K562 (cell line): ENCODE data around the gene TRIM62. TPM values are rescaled to one million over a fixed set of nuclear protein-coding genes. Genes with fewer than 3 reads are reported as not detected.

Experiments
- ATAC-seq: fragments of 200-7000 bp; cut with Tn5 transposase; 3 replicates; pipeline ENCODE4 v1.9.1; 2020; ENCODE audit warnings: moderate library complexity
- BruUV-seq: library from RNA; stranded (reverse); fragments of 400-500 nt; replicated peaks from 2 replicates; lab custom pipeline; 2021; lab: Mats Ljungman, UMichigan
- CTCF ChIA-PET: fragments of 300-600 bp; formaldehyde crosslinking; extraction: SDS; loops from one replicate; lab custom pipeline; 2021; ENCODE audit warnings: low intra/inter-chr PET ratio; lab: Yijun Ruan, JAX
- POLR2A ChIA-PET: fragments of 300-600, 350-650 bp; sonication (Branson Sonifier 250); formaldehyde crosslinking; extraction: SDS; loops from one replicate; lab custom pipeline; 2021; ENCODE audit warnings: antibody characterized with exemption, inconsistent platforms; lab: Yijun Ruan, JAX
- DNase-seq, 4 experiments: peaks; one replicate each; pipeline versions ENCODE4 v3.0.0 to v3.0.0-alpha.2; 2011 to 2018; ENCODE audit warnings: low spot score in 3 of 4, mixed read lengths in 3 of 4; ENCODE audit errors: extremely low read depth in 1 of 4
- FAIRE-seq: peaks from 2 replicates; lab custom pipeline; 2011; peaks lifted over from hg19 to GRCh38; lab: Jason Lieb, UNC
- H2AFZ ChIP-seq: 2 replicates; pipeline ENCODE4 v1.6.0; 2011; ENCODE audit warnings: low read depth, low read length, control low read depth, inconsistent platforms
- H3K27ac ChIP-seq: fragments of 200-600 bp; 3 replicates; pipeline ENCODE4 v1.8.0; 2011; ENCODE audit warnings: low read depth, mild to moderate bottlenecking, control low read depth, inconsistent platforms, low read length, moderate library complexity, mixed read lengths; ENCODE audit errors: extremely low read depth
- H3K27me3 ChIP-seq, 2 experiments: fragments of 300-600 bp in 1 of 2; 2 replicates in 1 of 2; 3 replicates in 1 of 2; pipeline versions ENCODE4 v1.6.0 to v1.8.0; 2011; ENCODE audit warnings: inconsistent platforms in 2 of 2, low read length in 2 of 2, mild to moderate bottlenecking in 1 of 2, mixed read lengths in 1 of 2, moderate library complexity in 1 of 2; ENCODE audit not compliant: control insufficient read depth in 2 of 2, insufficient read depth in 2 of 2
- H3K36me3 ChIP-seq: fragments of 300-600 bp; 3 replicates; pipeline ENCODE4 v1.8.0; 2011; ENCODE audit warnings: mild to moderate bottlenecking, low read length, inconsistent platforms; ENCODE audit not compliant: control insufficient read depth, insufficient read depth
- H3K4me1 ChIP-seq, 2 experiments: fragments of 200-600 bp in 1 of 2; replicated peaks in 1 of 2; 2 replicates in 1 of 2; 3 replicates in 1 of 2; pipeline versions ENCODE4 v1.5.1 to v1.8.0; 2011; ENCODE audit warnings: inconsistent platforms in 2 of 2, low read length in 2 of 2, mild to moderate bottlenecking in 1 of 2, mixed read lengths in 1 of 2, moderate library complexity in 1 of 2; ENCODE audit not compliant: control insufficient read depth in 2 of 2, insufficient read depth in 2 of 2
- H3K4me2 ChIP-seq: 2 replicates; pipeline ENCODE4 v1.6.1; 2011; ENCODE audit warnings: low read length, control low read depth, inconsistent platforms, mixed read lengths; ENCODE audit not compliant: insufficient read depth
- H3K4me3 ChIP-seq: fragments of 200-600 bp; sonication (generic), shearing (Covaris generic); 2 replicates; pipeline ENCODE4 v1.5.1; 2016; ENCODE audit warnings: control low read depth, inconsistent platforms
- H3K79me2 ChIP-seq: fragments of 200-600 bp; 3 replicates; pipeline ENCODE4 v1.8.0; 2011; ENCODE audit warnings: low read length, inconsistent platforms; ENCODE audit not compliant: control insufficient read depth, insufficient read depth
- H3K9ac ChIP-seq, 2 experiments: 2 replicates each; pipeline versions ENCODE4 v1.6.0 to v1.6.1; 2011; ENCODE audit warnings: low read depth in 2 of 2, low read length in 2 of 2, control low read depth in 1 of 2, inconsistent platforms in 1 of 2, mild to moderate bottlenecking in 1 of 2, mixed read lengths in 1 of 2; ENCODE audit not compliant: insufficient read depth in 1 of 2
- H3K9me1 ChIP-seq: one replicate; pipeline ENCODE4 v1.6.0; 2011; ENCODE audit warnings: inconsistent platforms, mild to moderate bottlenecking, low read length, moderate library complexity; ENCODE audit not compliant: control insufficient read depth, insufficient read depth
- H3K9me3 ChIP-seq: replicated peaks from 2 replicates; pipeline ENCODE4 v1.5.1; 2011; ENCODE audit warnings: low read depth, low read length, inconsistent platforms; ENCODE audit not compliant: control insufficient read depth, insufficient read depth
- H4K20me1 ChIP-seq: replicated peaks from 2 replicates; pipeline ENCODE4 v1.6.1; 2011; ENCODE audit warnings: low read length, inconsistent platforms, mixed read lengths; ENCODE audit not compliant: control insufficient read depth, insufficient read depth
- CTCF ChIP-seq, 3 experiments: IDR thresholded peaks in 2 of 3; conservative IDR thresholded peaks in 1 of 3; 2 replicates each; pipeline ENCODE4 v1.5.1; 2011 to 2012; ENCODE audit warnings: low read length in 3 of 3, mild to moderate bottlenecking in 3 of 3, control low read depth in 2 of 3, improper control_type of control experiment in 1 of 3, inconsistent platforms in 1 of 3, low read depth in 1 of 3, mixed read lengths in 1 of 3, moderate library complexity in 1 of 3; ENCODE audit not compliant: insufficient read depth in 2 of 3
- MECOM ChIP-seq: fragments of 250-450 bp; sonication (Bioruptor Pico); IDR thresholded peaks from 2 replicates; pipeline ENCODE4 v1.8.0; 2022; ENCODE audit warnings: inconsistent platforms
- WGBS: fragments of 100-300 bp; shearing (Covaris generic); methylation state at CpG from one replicate; pipeline ENCODE4 v1.1.6; 2016; ENCODE audit warnings: low coverage, mixed read lengths; ENCODE audit not compliant: insufficient coverage; ENCODE audit errors: missing lambda C conversion rate; 5-methylcytosine and 5-hydroxymethylcytosine counted together
- in situ Hi-C: fragments of 300-500 bp; cut with MboI; formaldehyde crosslinking; loops from 4 replicates; pipeline ENCODE4 v1.15.0; 2018; ENCODE audit warnings: inconsistent platforms, mixed read lengths
- intact Hi-C: fragments of 100-400 bp; cut with micrococcal nuclease; formaldehyde crosslinking; loops from 2 replicates; pipeline ENCODE4 v1.14.2; 2022
- polyA plus RNA-seq, 8 experiments: library from polyadenylated mRNA; depleted of rRNA in 4 of 8; stranded (reverse) in 5 of 8; unstranded in 3 of 8; fragments of >200 nt; fragmentation: Nextera tagmentation in 2 of 8; fragmentation: Illumina TruSeq in 1 of 8; extraction: Ambion mirVana in 2 of 8; extraction: Trizol in 1 of 8; gene quantifications; 2 replicates each; pipeline versions ENCODE4 v1.2.1 to v1.2.3, GENCODE V29; 2011 to 2014; ENCODE audit warnings: inconsistent platforms in 1 of 8, missing spikeins in 1 of 8
- total RNA-seq, 7 experiments: library from RNA; depleted of rRNA in 6 of 7; stranded (reverse); fragments of >200 nt in 6 of 7; fragmentation: Illumina TruSeq in 2 of 7; extraction: Trizol in 2 of 7; gene quantifications; 2 replicates each; pipeline versions ENCODE4 v1.2.1 to v1.2.3, GENCODE V29; 2011 to 2021; ENCODE audit warnings: low replicate concordance in 1 of 7

The TRIM62 gene
- total and polyA plus RNA-seq, 9 of the 15 experiments (the other 6 are each of a cell fraction or from before 2014, with no cell fraction given), result 0.18 to 2.3 (median 0.52) TPM

- POLR2A ChIA-PET, result interaction anchor here (0.5 to 1.5 kb wide), 5 partner anchors 11 to 1678 kb away, joined by 3 to 7 read pairs (median 3); partner anchors contain the start of gene TRIM62
- under 1% methylated on average over 11 of the region's 11 CpGs for WGBS
- FAIRE-seq, result no peak
Observed at GRCh38 chr1:33168556-33169289, 13.1 kb downstream of the TRIM62 start.

More at GRCh38 chr1:33168556-33169289, 13.1 kb downstream of the TRIM62 start:
- in situ Hi-C loops, result no loop called here
- peaks cover 15% of the 10 kb centered on the region; the same call in 1 of the 2 replicates for H4K20me1 ChIP-seq
- no peak overlapping the region for H3K27ac ChIP-seq
- H3K4me3 ChIP-seq, result no peak overlapping the region
- DNase-seq (no peak), ATAC-seq (peak; percentile 50)
- H3K4me1 ChIP-seq, result peaks cover 2 to 11% of the 10 kb centered on the region in 2 experiments; a peak in 3 of 5 replicates
- no peaks in the 10 kb centered on the region for H3K9me3 ChIP-seq
- intact Hi-C loops, result no loop called here
- no peaks in the 10 kb centered on the region for H3K9me1 ChIP-seq
- no peaks in the 10 kb centered on the region for H3K36me3 ChIP-seq
- no peaks in the 10 kb centered on the region for H3K79me2 ChIP-seq
- H3K9ac ChIP-seq, result no peak overlapping the region
- CTCF ChIA-PET, result interaction anchor here (1.0 kb wide), 1 partner anchor 74 kb away, joined by 3 read pairs; no protein-coding TSS in a partner anchor
- H3K27me3 ChIP-seq, result peaks cover 2 to 46% of the 10 kb centered on the region in 2 experiments; a peak in 3 of 5 replicates
- no peak overlapping the region for H2AFZ ChIP-seq
- TF ChIP-seq MECOM (CRISPR knock-in tag) (no peak), CTCF (IDR thresholded peaks at IDR 0.05 in 2 of 3, conservative IDR thresholded peaks at IDR 0.05 in 1 of 3; ENCODE audit: insufficient read depth in 2 of 3, low read depth in 1 of 3, low read length in 3 of 3) (peak; percentile 30 to 34 (median 31); a peak in 3 of 6 replicates)
- TF ChIP-seq, all 486 proteins: peak for 1
- H3K4me2 ChIP-seq, result no peak overlapping the region
- BruUV-seq, result no TSS peak
